ENCODE results near the gene L2HGDH. TPM values are rescaled to one million over a fixed set of nuclear protein-coding genes. Genes with fewer than 3 reads are reported as not detected.

L2HGDH gene
- total RNA-seq, 1 experiment from 2014 or later: 16.9 TPM

DNA sequence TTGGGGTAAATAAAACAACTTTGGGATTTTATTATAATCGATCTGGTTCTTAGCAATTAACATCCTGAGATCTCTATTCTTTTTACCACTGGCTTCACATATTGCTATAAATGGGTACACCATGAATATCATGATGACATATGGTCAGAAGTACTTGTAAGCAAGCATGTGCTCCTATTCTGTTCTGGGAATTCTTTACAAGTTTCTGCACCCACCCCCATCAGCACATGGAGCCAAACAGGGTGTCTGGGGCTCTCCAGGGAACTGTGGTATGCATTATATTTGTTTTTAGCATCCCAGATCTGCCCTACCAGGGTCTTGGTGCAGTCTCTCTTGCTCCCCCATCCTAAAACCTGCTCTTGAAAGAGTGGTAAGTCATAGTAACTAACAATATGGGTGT is 31.4 kb upstream of the L2HGDH start:
- ChIA-PET POLR2A (no interaction called here), CTCF (no interaction called here), RAD21 (ENCODE audit: low non-redundant PET in 1 of 2, low total read pairs in 2 of 2, uncharacterized antibody in 2 of 2, unreplicated experiment in 2 of 2) (no interaction called here)
- H3K9me2 ChIP-seq (ENCODE audit: insufficient read depth): no peaks in the 10 kb centered on the region
- no peak for TF ChIP-seq SIN3A (IDR thresholded peaks at IDR 0.05; ENCODE audit: low read depth)
- no peak for TF ChIP-seq ZFX (IDR thresholded peaks at IDR 0.05)
- TF ChIP-seq TCF7L2 (IDR thresholded peaks at IDR 0.05; ENCODE audit: borderline replicate concordance, extremely low read depth, insufficient read depth, insufficient read length): no peak
- no peak for TF ChIP-seq JUND (IDR thresholded peaks at IDR 0.05)
- TF ChIP-seq ATF3 (IDR thresholded peaks at IDR 0.05): no peak
- no peak for TF ChIP-seq FOSL1 (IDR thresholded peaks at IDR 0.05; ENCODE audit: low read depth)
- no peak for TF ChIP-seq SRF (IDR thresholded peaks at IDR 0.05; ENCODE audit: low read depth)
- TF ChIP-seq POLR2A (IDR thresholded peaks at IDR 0.05; ENCODE audit: borderline replicate concordance, extremely low read depth, insufficient read depth, insufficient read length): no peak
- TF ChIP-seq CTCF (IDR thresholded peaks at IDR 0.05 in 2 of 3, conservative IDR thresholded peaks at IDR 0.05 in 1 of 3; ENCODE audit: borderline replicate concordance in 1 of 3, insufficient read depth in 1 of 3, low read depth in 2 of 3, low read length in 2 of 3): no peak
- TF ChIP-seq, protein P1, sequence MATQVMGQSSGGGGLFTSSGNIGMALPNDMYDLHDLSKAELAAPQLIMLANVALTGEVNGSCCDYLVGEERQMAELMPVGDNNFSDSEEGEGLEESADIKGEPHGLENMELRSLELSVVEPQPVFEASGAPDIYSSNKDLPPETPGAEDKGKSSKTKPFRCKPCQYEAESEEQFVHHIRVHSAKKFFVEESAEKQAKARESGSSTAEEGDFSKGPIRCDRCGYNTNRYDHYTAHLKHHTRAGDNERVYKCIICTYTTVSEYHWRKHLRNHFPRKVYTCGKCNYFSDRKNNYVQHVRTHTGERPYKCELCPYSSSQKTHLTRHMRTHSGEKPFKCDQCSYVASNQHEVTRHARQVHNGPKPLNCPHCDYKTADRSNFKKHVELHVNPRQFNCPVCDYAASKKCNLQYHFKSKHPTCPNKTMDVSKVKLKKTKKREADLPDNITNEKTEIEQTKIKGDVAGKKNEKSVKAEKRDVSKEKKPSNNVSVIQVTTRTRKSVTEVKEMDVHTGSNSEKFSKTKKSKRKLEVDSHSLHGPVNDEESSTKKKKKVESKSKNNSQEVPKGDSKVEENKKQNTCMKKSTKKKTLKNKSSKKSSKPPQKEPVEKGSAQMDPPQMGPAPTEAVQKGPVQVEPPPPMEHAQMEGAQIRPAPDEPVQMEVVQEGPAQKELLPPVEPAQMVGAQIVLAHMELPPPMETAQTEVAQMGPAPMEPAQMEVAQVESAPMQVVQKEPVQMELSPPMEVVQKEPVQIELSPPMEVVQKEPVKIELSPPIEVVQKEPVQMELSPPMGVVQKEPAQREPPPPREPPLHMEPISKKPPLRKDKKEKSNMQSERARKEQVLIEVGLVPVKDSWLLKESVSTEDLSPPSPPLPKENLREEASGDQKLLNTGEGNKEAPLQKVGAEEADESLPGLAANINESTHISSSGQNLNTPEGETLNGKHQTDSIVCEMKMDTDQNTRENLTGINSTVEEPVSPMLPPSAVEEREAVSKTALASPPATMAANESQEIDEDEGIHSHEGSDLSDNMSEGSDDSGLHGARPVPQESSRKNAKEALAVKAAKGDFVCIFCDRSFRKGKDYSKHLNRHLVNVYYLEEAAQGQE (IDR thresholded peaks at IDR 0.05; ENCODE audit: low read depth): no peak
- TF ChIP-seq YY1 (IDR thresholded peaks at IDR 0.05; ENCODE audit: extremely low read depth, insufficient replicate concordance, low read depth, low read length): no peak
- no peak for TF ChIP-seq ELF1 (IDR thresholded peaks at IDR 0.05; ENCODE audit: borderline replicate concordance, low read depth)
- no peak for TF ChIP-seq EZH2phosphoT487 (IDR thresholded peaks at IDR 0.05; ENCODE audit: borderline replicate concordance)
- no peak for TF ChIP-seq CBX3 (IDR thresholded peaks at IDR 0.05; ENCODE audit: low read depth)
- no peak for TF ChIP-seq CEBPB (IDR thresholded peaks at IDR 0.05; ENCODE audit: low read depth)
- no peak for TF ChIP-seq EGR1 (IDR thresholded peaks at IDR 0.05; ENCODE audit: low read depth)
- peaks cover 0 to 10% of the 10 kb centered on the region in 2 experiments; a peak in 2 of 4 replicates for H3K4me1 ChIP-seq (ENCODE audit: control insufficient read depth in 1 of 2, insufficient read depth in 2 of 2, low read length in 2 of 2)
- H2AFZ ChIP-seq (ENCODE audit: low read depth, low read length, poor library complexity, severe bottlenecking): no peak overlapping the region
- no peak overlapping the region for H3K27ac ChIP-seq (ENCODE audit: low read depth, low read length)
- intact Hi-C loops (cut with micrococcal nuclease): no loop called here
- no peak overlapping the region for H3K4me2 ChIP-seq (ENCODE audit: low read length)
- H3K36me3 ChIP-seq (ENCODE audit: control insufficient read depth in 1 of 2, insufficient read depth in 2 of 2, low read length in 2 of 2): no peaks in the 10 kb centered on the region
- BruUV-seq (replicated peaks): no TSS peak
- H3K4me3 ChIP-seq (replicated peaks in 1 of 2; ENCODE audit: low read depth in 1 of 2, low read length in 2 of 2): no peak overlapping the region
- no peak for ATAC-seq
- H3K79me2 ChIP-seq (ENCODE audit: insufficient read depth, low read length): no peaks in the 10 kb centered on the region
- DNase-seq (ENCODE audit: low read depth, low spot score): no peak
- no peaks in the 10 kb centered on the region for H4K20me1 ChIP-seq (ENCODE audit: insufficient read depth)
- no peaks in the 10 kb centered on the region for H3K27me3 ChIP-seq (ENCODE audit: insufficient read depth, low read length)
- H3K9ac ChIP-seq (ENCODE audit: low read length): no peak overlapping the region
- no peaks in the 10 kb centered on the region for H3K9me3 ChIP-seq (ENCODE audit: control insufficient read depth in 1 of 2, insufficient read depth in 1 of 2, low read depth in 1 of 2, low read length in 2 of 2)

Measured in HCT116 (cell line).